ENCODE data around the gene ZNF213. TPM values are rescaled to one million over a fixed set of nuclear protein-coding genes. Genes with fewer than 3 reads are reported as not detected.
"Not testable (repeated sequence)": the region's sequence is repeated elsewhere in the genome, so short reads cannot be mapped to it uniquely, and the experiment has no call there.

The ZNF213 gene
- total RNA-seq, 1 donor from 2014 or later = 10.6 TPM

GRCh38 chr16:3131755-3132377 lies 3.0 kb upstream of the ZNF213 start:
- peak overlapping the region; percentile 32 for H3K4me3 Mint-ChIP-seq
- H3K27ac Mint-ChIP-seq = peak overlapping the region; percentile 41
- intact Hi-C loops (cut with micrococcal nuclease) = loop anchor here (1.0 to 5.0 kb wide), 2 partner anchors 34 to 370 kb away; partner anchors contain the start of gene CLUAP1
- no peaks in the 10 kb centered on the region for H3K27me3 Mint-ChIP-seq
- H3K9me3 Mint-ChIP-seq = no peaks in the 10 kb centered on the region
- DNase-seq = peak; percentile 86
- H3K4me1 Mint-ChIP-seq = peaks cover 41% of the 10 kb centered on the region
- peaks cover 25% of the 10 kb centered on the region for H3K36me3 Mint-ChIP-seq (ENCODE audit: low read depth)

- peak overlapping the region; percentile 97 for H3K27ac Mint-ChIP-seq
- no peaks in the 10 kb centered on the region for H3K9me3 Mint-ChIP-seq
- H3K36me3 Mint-ChIP-seq (ENCODE audit: low read depth) = peaks cover 23% of the 10 kb centered on the region
- peaks cover 33% of the 10 kb centered on the region for H3K4me1 Mint-ChIP-seq
- no peaks in the 10 kb centered on the region for H3K27me3 Mint-ChIP-seq
- intact Hi-C loops (cut with micrococcal nuclease) = loop anchor here (1.0 to 5.0 kb wide), 3 partner anchors 10 to 368 kb away; partner anchors contain the start of gene CLUAP1
- DNase-seq = no peak
- peak overlapping the region; percentile 99 for H3K4me3 Mint-ChIP-seq
Observed at GRCh38 chr16:3133844-3134243, 985 bp upstream of the ZNF213 start.

- H3K36me3 Mint-ChIP-seq (ENCODE audit: low read depth) = peaks cover 23% of the 10 kb centered on the region
Observed at GRCh38 chr16:3135126-3135715, 392 bp downstream of the ZNF213 start.

GRCh38 chr16:3137267-3137666 lies 2.4 kb downstream of the ZNF213 start:
- DNase-seq = no peak
- no peak overlapping the region for H3K27ac Mint-ChIP-seq
- peaks cover 19% of the 10 kb centered on the region for H3K4me1 Mint-ChIP-seq
- H3K27me3 Mint-ChIP-seq = no peaks in the 10 kb centered on the region
- H3K9me3 Mint-ChIP-seq = no peaks in the 10 kb centered on the region
- no peak overlapping the region for H3K4me3 Mint-ChIP-seq
- intact Hi-C loops (cut with micrococcal nuclease) = no loop called here
- H3K36me3 Mint-ChIP-seq (ENCODE audit: low read depth) = peaks cover 22% of the 10 kb centered on the region

More at GRCh38 chr16:3135126-3135715, 392 bp downstream of the ZNF213 start:
- intact Hi-C loops (cut with micrococcal nuclease) = no loop called here
- H3K27ac Mint-ChIP-seq = peak overlapping the region; percentile 94
- peak overlapping the region; percentile 99 for H3K4me3 Mint-ChIP-seq
- no peak for DNase-seq
- no peaks in the 10 kb centered on the region for H3K9me3 Mint-ChIP-seq
- H3K4me1 Mint-ChIP-seq = peaks cover 25% of the 10 kb centered on the region
- no peaks in the 10 kb centered on the region for H3K27me3 Mint-ChIP-seq

- intact Hi-C loops (cut with micrococcal nuclease) = no loop called here
- DNase-seq = no peak
- H3K4me3 Mint-ChIP-seq = no peak overlapping the region
- no peak overlapping the region for H3K27ac Mint-ChIP-seq
- H3K36me3 Mint-ChIP-seq (ENCODE audit: low read depth) = peaks cover 23% of the 10 kb centered on the region
- peaks cover 17% of the 10 kb centered on the region for H3K4me1 Mint-ChIP-seq
- H3K27me3 Mint-ChIP-seq = no peaks in the 10 kb centered on the region
- no peaks in the 10 kb centered on the region for H3K9me3 Mint-ChIP-seq
Observed at GRCh38 chr16:3138342-3138741, 3.5 kb downstream of the ZNF213 start.

- Mint-ChIP-seq H3K36me3 (ENCODE audit: low read depth) (peaks cover 22% of the 10 kb centered on the region), H3K27me3 (no peaks in the 10 kb centered on the region), H3K9me3 (no peaks in the 10 kb centered on the region), H3K27ac (no peak overlapping the region), H3K4me1 (peaks cover 14% of the 10 kb centered on the region), H3K4me3 (no peak overlapping the region)
- intact Hi-C loops (cut with micrococcal nuclease) = no loop called here
- DNase-seq = no peak
Observed at GRCh38 chr16:3138823-3139426, 4.1 kb downstream of the ZNF213 start.

GRCh38 chr16:3139561-3139960 lies 4.7 kb downstream of the ZNF213 start:
- Mint-ChIP-seq H3K36me3 (ENCODE audit: low read depth) (peaks cover 20% of the 10 kb centered on the region), H3K4me1 (peaks cover 12% of the 10 kb centered on the region)
- H3K4me3 Mint-ChIP-seq; H3K27ac Mint-ChIP-seq; H3K27me3 Mint-ChIP-seq; DNase-seq; intact Hi-C loops (cut with micrococcal nuclease); H3K9me3 Mint-ChIP-seq: not testable (repeated sequence)

- H3K27ac Mint-ChIP-seq = no peak overlapping the region
- H3K9me3 Mint-ChIP-seq = no peaks in the 10 kb centered on the region
- no peak for DNase-seq
- intact Hi-C loops (cut with micrococcal nuclease) = no loop called here
- H3K4me3 Mint-ChIP-seq = no peak overlapping the region
- H3K27me3 Mint-ChIP-seq = no peaks in the 10 kb centered on the region
- H3K36me3 Mint-ChIP-seq (ENCODE audit: low read depth) = peaks cover 18% of the 10 kb centered on the region
- H3K4me1 Mint-ChIP-seq = peaks cover 7% of the 10 kb centered on the region
Observed at GRCh38 chr16:3140603-3141427, 6.0 kb downstream of the ZNF213 start.

GRCh38 chr16:3141781-3142311 lies 7.0 kb downstream of the ZNF213 start:
- Mint-ChIP-seq H3K4me3 (no peak overlapping the region), H3K4me1 (peaks cover 2% of the 10 kb centered on the region), H3K36me3 (ENCODE audit: low read depth) (peaks cover 18% of the 10 kb centered on the region), H3K27me3 (no peaks in the 10 kb centered on the region), H3K27ac (no peak overlapping the region), H3K9me3 (no peaks in the 10 kb centered on the region)
- no peak for DNase-seq
- intact Hi-C loops (cut with micrococcal nuclease) = no loop called here

- no peak for DNase-seq
- Mint-ChIP-seq H3K36me3 (ENCODE audit: low read depth) (peaks cover 18% of the 10 kb centered on the region), H3K27ac (no peak overlapping the region), H3K27me3 (no peaks in the 10 kb centered on the region), H3K4me1 (no peaks in the 10 kb centered on the region), H3K9me3 (no peaks in the 10 kb centered on the region), H3K4me3 (no peak overlapping the region)
- intact Hi-C loops (cut with micrococcal nuclease) = no loop called here
Observed at GRCh38 chr16:3142327-3142726, 7.5 kb downstream of the ZNF213 start.

GRCh38 chr16:3142770-3143169 lies 7.9 kb downstream of the ZNF213 start:
- intact Hi-C loops (cut with micrococcal nuclease) = no loop called here
- H3K27me3 Mint-ChIP-seq = no peaks in the 10 kb centered on the region
- no peaks in the 10 kb centered on the region for H3K4me1 Mint-ChIP-seq
- H3K9me3 Mint-ChIP-seq = no peaks in the 10 kb centered on the region
- H3K27ac Mint-ChIP-seq = no peak overlapping the region
- H3K4me3 Mint-ChIP-seq = no peak overlapping the region
- DNase-seq = no peak
- peaks cover 16% of the 10 kb centered on the region for H3K36me3 Mint-ChIP-seq (ENCODE audit: low read depth)

GRCh38 chr16:3143189-3143588 lies 8.4 kb downstream of the ZNF213 start:
- DNase-seq = no peak
- Mint-ChIP-seq H3K36me3 (ENCODE audit: low read depth) (peaks cover 16% of the 10 kb centered on the region), H3K9me3 (no peaks in the 10 kb centered on the region), H3K27me3 (no peaks in the 10 kb centered on the region), H3K4me3 (no peak overlapping the region), H3K4me1 (no peaks in the 10 kb centered on the region), H3K27ac (no peak overlapping the region)
- intact Hi-C loops (cut with micrococcal nuclease) = no loop called here

GRCh38 chr16:3143598-3144320 lies 8.9 kb downstream of the ZNF213 start:
- Mint-ChIP-seq H3K27ac (no peak overlapping the region), H3K27me3 (no peaks in the 10 kb centered on the region), H3K9me3 (no peaks in the 10 kb centered on the region), H3K4me3 (no peak overlapping the region), H3K4me1 (no peaks in the 10 kb centered on the region), H3K36me3 (ENCODE audit: low read depth) (peaks cover 16% of the 10 kb centered on the region)
- no peak for DNase-seq
- intact Hi-C loops (cut with micrococcal nuclease) = no loop called here
